ENCODE data around the gene COLEC11.

The COLEC11 gene

DNA sequence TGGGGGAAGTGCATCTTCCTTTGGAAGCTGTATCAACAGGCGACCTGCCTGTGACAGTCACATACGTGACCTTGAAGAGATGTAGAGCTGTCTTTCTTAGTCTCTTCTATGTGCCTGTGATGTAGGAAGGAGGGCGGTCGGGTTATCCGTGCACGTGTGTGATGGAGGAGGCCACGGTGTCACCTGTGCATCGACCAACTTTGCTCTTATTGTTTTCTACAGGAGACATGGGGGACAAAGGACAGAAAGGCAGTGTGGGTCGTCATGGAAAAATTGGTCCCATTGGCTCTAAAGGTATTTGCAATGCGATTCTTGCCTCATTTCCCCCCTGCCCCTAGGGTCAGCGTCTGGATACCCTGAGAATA lies 42.4 kb downstream of the COLEC11 start:
- no peak for DNase-seq

- DNase-seq: no peak
These were observed 43.0 kb downstream of the COLEC11 start for GRCh38 chr2:3637692-3638455.

DNA sequence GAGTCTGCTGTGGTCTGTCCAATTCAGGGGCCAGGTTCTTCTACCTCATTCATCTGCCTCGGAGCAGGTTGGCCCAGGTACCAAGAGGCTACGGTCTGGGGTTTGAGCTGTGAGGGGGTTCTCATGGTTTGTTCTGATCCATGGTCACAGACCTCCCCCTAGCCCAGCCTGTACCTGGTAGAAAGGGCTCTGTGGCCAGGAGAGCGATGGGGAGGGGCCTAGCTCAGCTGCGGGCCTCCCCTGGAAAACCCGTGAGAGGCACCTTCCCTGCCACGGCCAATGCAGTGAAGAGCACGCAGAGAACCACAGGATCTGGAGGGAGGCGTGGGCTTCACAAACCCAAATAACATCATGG lies 43.5 kb downstream of the COLEC11 start:
- no peak for DNase-seq

- DNase-seq: no peak
These were observed 44.2 kb downstream of the COLEC11 start for GRCh38 chr2:3639015-3639630.

DNA sequence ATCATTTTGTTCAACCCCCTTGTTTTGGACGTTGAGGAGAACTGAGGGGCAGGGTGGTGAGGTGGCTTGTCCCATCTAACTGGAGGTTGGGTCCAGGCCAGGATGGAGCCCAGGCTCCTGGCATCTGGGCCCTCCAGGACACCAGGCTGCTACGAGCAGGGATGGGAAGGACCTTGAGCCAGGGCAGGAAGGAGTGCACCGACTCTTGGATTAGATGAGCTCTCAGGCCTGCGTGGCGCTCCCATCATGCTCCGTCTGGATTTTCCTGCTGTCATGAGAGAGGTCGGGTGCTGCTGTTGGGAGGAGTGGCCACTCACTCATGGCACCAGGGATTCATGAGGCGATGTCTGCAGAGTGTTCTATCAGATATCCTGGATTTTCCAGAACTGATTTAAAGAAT lies 44.7 kb downstream of the COLEC11 start:
- no peak for DNase-seq

- no peak for DNase-seq
These were observed 46.3 kb downstream of the COLEC11 start for GRCh38 chr2:3641181-3641580.

DNA sequence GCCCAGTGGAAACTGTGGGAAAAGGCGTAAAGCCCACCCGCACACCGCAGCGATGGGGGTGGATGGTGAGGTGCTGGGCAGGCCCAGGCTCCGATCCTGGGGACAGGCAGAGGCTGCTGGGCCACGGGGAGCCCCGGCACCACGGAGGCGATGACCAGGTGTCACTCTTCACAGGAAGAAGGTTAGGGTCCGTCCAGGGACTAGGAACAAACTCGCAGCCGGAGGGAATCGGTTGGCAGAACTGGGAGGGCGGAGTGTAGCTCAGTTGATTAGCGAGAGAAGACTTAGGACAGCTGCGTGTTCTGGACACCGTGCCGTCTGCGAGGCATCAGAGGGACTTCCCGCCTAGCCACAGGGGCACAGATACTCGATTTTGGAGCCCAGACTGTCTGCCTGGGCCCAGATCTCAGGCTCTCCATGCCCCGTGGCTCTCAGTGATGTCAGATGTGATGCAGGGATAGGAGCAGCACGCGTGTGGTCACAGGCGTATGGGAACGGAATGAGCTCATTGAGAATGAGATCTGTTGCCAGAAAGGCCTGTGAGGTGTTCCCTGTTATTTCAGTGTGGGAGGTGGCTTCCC lies 47.0 kb downstream of the COLEC11 start:
- DNase-seq: no peak

DNA sequence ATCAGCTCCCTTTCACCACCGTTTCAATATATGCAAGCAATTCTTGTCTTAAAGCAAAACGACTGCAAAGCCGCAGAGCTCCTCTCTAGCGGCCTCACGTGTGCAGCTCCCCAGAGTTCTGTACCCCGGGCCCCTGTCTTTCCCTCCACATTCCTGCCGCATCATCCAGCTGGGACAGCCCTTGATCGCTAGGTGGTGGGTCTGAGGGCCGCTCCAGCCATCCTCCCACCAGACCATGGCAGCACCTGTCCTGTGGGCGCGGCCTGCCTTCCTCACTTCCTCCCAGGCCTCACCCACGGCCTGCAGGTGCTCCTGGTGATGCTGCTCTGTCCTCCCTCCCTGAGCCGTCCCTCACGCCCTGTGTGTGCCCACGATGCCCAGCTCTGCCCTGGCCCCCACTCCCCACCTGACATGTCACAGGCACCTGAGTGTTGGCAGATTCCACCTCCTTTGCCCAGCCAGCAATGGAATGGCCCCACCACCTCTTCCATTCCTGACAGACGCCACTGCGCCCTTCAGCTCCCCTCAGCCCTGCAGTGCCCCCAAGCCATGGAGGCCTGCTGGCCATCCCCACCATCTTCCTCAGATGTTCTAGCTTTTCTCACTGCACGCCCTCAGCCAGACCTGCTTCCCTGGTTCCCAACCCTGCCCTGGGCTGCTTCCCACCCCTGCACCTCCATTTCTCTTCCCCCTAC lies 47.8 kb downstream of the COLEC11 start:
- no peak for DNase-seq

- DNase-seq: no peak
These were observed 48.7 kb downstream of the COLEC11 start for GRCh38 chr2:3643371-3644245.

DNA sequence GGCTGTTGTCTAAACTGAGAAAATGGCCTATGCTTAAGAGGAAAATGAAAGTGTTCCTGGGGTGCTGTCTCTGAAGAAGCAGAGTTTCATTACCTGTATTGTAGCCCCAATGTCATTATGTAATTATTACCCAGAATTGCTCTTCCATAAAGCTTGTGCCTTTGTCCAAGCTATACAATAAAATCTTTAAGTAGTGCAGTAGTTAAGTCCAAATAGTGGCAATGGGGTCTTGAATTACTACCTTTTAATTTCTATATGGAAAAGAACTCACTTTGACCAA lies 49.3 kb downstream of the COLEC11 start:
- DNase-seq: no peak

GRCh38 chr2:3644891-3645605 lies 50.1 kb downstream of the COLEC11 start:
- no peak for DNase-seq

DNA sequence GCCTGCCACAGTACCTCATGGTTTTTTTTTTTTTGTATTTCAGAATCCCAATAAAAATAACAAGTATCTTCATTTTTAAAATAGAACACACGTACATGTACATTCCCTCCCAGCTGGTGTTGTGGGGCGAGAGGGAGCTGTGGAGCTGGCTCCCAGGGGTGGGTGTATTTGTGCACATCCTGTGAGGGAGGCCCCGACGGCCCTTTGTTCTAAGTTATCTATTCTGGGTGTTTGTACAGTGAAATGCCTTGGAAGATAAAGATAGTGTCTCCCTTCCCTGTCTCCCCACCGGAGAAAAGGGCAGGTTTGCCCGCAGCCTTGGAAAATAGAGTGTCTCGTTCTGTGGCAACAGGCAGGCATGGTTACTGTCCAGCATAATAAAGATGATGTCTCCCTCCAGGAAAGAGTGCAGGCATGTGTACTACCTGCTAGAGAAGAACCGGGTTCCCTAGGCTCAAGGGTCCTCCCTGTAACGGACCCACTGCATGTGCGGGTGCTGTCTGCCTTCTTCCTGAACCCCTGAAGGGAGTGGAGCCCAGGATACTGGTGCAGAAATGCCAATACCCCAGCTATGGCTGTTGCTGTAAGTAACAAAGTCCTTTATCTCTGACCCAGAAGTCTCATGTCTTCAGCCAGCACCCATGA lies 51.0 kb downstream of the COLEC11 start:
- DNase-seq: peak in 1 of 58 donors; percentile 22

- no peak for DNase-seq
These were observed 51.5 kb downstream of the COLEC11 start for GRCh38 chr2:3646446-3646845.

- DNase-seq: no peak
These were observed 52.3 kb downstream of the COLEC11 start for GRCh38 chr2:3647246-3647645.

DNA sequence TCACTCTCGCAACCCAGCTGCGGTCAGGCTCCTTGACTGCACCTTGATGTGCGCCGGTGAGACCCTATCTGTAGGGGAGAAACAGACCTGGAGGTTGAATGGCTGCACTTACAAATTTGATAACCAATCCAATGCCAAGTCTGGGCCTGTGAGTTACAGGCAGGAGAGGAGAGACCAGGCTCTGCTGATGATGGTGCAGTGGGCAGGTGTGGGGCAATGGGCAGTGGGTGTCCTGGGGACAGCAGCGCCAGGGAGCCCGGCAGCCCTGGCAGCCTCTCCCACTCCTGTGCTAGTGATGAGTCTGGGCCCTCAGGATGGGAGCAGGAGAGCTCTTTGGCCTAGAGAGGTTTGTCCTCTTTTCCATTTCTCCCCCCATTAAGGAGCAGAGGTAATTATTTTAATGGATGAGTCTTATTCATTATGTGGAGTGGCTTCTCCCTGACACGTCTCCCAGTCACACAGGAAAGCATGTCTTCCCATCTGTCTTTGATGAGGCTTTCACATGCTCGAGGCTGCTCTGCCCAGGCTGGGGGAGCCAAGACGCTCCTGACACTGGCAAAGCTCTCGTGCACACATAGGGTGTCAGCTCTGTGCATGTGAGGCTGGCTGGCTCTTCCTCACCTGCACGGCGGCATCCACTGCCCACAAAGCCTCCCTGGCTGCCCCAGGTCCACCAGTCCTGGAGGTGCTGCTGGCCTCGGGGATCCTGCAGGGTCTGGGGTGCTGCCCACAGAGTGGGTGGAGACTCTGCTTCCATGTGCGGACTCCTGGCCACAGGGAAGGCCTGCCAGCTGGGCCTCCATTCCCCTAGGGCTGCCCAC lies 53.1 kb downstream of the COLEC11 start:
- no peak for DNase-seq

DNA sequence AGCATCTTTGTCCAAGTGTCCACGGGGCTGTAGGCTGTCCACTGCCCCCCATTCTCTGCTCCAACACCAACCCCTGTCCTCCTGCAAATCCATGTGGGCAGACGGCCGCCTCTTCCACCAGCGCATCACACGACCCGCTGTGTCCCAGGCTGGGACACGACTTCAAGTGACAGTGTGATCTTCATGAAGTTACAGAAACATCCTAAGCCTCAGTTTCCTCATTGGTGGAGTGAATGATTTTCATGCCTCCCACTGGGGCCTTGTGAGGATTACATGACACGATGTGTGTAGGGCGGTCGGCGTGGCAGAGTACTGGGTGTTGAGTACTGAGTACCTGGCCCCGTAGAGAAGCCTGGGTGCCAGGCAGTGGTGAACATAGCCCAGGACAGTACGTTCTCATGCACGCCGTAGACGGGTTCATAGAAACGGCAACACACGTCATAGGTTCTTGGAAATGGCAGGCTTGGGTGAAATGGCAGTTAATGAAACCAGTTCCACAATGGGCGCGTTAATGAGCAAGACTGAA lies 53.8 kb downstream of the COLEC11 start:
- no peak for DNase-seq

- DNase-seq: peak in 2 of 58 donors; percentile 10 to 33
These were observed 54.7 kb downstream of the COLEC11 start for GRCh38 chr2:3649581-3649980.

GRCh38 chr2:3650140-3650920 lies 55.4 kb downstream of the COLEC11 start:
- DNase-seq: peak in 1 of 58 donors; percentile 37

All from anterior cingulate cortex (tissue), 58 donors.